HepG2 (cell line): Measurements from ENCODE around the gene RFFL. TPM values are rescaled to one million over a fixed set of nuclear protein-coding genes. Genes with fewer than 3 reads are reported as not detected.

Experiments
- ARNT ChIP-seq: fragments of 450-650 bp; IDR thresholded peaks from 2 replicates; pipeline ENCODE4 v1.6.1; 2017
- BATF2 ChIP-seq: sonication (generic); formaldehyde crosslinking; IDR thresholded peaks from 2 replicates; pipeline ENCODE4 v1.8.0; 2022; ENCODE audit warnings: mild to moderate bottlenecking, missing genetic modification reagents, moderate library complexity
- CREB1 ChIP-seq, 2 experiments: fragments of 450-650 bp in 1 of 2; IDR thresholded peaks; 2 replicates each; pipeline ENCODE4 v1.6.1; 2016 to 2017; ENCODE audit warnings: control low read depth in 1 of 2, mild to moderate bottlenecking in 1 of 2, missing compliant biosample characterization in 1 of 2, missing genetic modification characterization in 1 of 2
- ETS1 ChIP-seq: sonication (generic); formaldehyde crosslinking; IDR thresholded peaks from 2 replicates; pipeline ENCODE4 v1.4.0; 2020; ENCODE audit warnings: missing genetic modification reagents
- FOSL2 ChIP-seq: sonication (generic); formaldehyde crosslinking; IDR thresholded peaks from 2 replicates; pipeline ENCODE4 v1.4.0; 2020; ENCODE audit warnings: missing genetic modification reagents
- GMEB2 ChIP-seq: IDR thresholded peaks from 2 replicates; pipeline ENCODE4 v1.6.1; 2016; ENCODE audit warnings: missing biosample characterization, missing genetic modification reagents, low read depth
- HES4 ChIP-seq: sonication (generic); formaldehyde crosslinking; IDR thresholded peaks from 2 replicates; pipeline ENCODE4 v1.9.0; 2021; ENCODE audit warnings: mild to moderate bottlenecking, missing genetic modification reagents, borderline replicate concordance
- PRMT3 ChIP-seq: sonication (generic); formaldehyde crosslinking; IDR thresholded peaks from 2 replicates; pipeline ENCODE4 v1.8.1; 2022; ENCODE audit warnings: low read depth, mild to moderate bottlenecking, moderate library complexity, missing genetic modification reagents, borderline replicate concordance
- SNAPC5 ChIP-seq: sonication (generic); formaldehyde crosslinking; IDR thresholded peaks from 2 replicates; pipeline ENCODE4 v1.8.1; 2023; ENCODE audit warnings: mild to moderate bottlenecking, missing genetic modification reagents, borderline replicate concordance
- SNRNP70 ChIP-seq: fragments of 200-400 bp; formaldehyde crosslinking; IDR thresholded peaks from 2 replicates; pipeline ENCODE4 v1.6.1; 2017; ENCODE audit warnings: mild to moderate bottlenecking, low read depth, low read length, moderate library complexity
- SSRP1 ChIP-seq: IDR thresholded peaks from 2 replicates; pipeline ENCODE4 v1.6.1; 2016; ENCODE audit warnings: control low read depth
- ZFP37 ChIP-seq: sonication (generic); formaldehyde crosslinking; IDR thresholded peaks from 2 replicates; pipeline ENCODE4 v1.4.0; 2020; ENCODE audit warnings: missing genetic modification reagents, borderline replicate concordance
- ZFP41 ChIP-seq: sonication (generic); formaldehyde crosslinking; IDR thresholded peaks from 2 replicates; pipeline ENCODE4 v1.4.0; 2020; ENCODE audit warnings: mild to moderate bottlenecking, missing genetic modification reagents, borderline replicate concordance
- ZNF331 ChIP-seq: sonication (generic); formaldehyde crosslinking; IDR thresholded peaks from 2 replicates; pipeline ENCODE4 v1.4.0; 2020; ENCODE audit warnings: missing genetic modification reagents
- ZNF607 ChIP-seq: sonication (generic); formaldehyde crosslinking; IDR thresholded peaks from 2 replicates; pipeline ENCODE4 v1.5.1; 2020; ENCODE audit warnings: missing genetic modification reagents, mild to moderate bottlenecking, borderline replicate concordance
- ZNF609 ChIP-seq: sonication (generic); formaldehyde crosslinking; IDR thresholded peaks from 2 replicates; pipeline ENCODE4 v1.4.0; 2020; ENCODE audit warnings: mild to moderate bottlenecking, missing genetic modification reagents, borderline replicate concordance
- ZNF761 ChIP-seq: sonication (generic); formaldehyde crosslinking; conservative IDR thresholded peaks from 2 replicates; pipeline ENCODE4 v1.4.0; 2020; ENCODE audit warnings: mild to moderate bottlenecking, missing genetic modification reagents
- ZNF780A ChIP-seq: sonication (generic); formaldehyde crosslinking; IDR thresholded peaks from 2 replicates; pipeline ENCODE4 v1.8.0; 2022; ENCODE audit warnings: mild to moderate bottlenecking, missing genetic modification reagents, moderate library complexity
- ZNF784 ChIP-seq: sonication (generic); formaldehyde crosslinking; IDR thresholded peaks from 2 replicates; pipeline ENCODE4 v1.5.1; 2020; ENCODE audit warnings: missing genetic modification reagents, mild to moderate bottlenecking, borderline replicate concordance
- polyA plus RNA-seq, 8 experiments: library from polyadenylated mRNA; depleted of rRNA in 3 of 8; stranded (reverse) in 7 of 8; unstranded in 1 of 8; fragments of >200 nt; fragmentation: Illumina TruSeq in 4 of 8; extraction: Trizol in 4 of 8; gene quantifications; 2 replicates each; pipeline versions ENCODE4 v1.2.1 to v1.2.3, GENCODE V29; 2011 to 2016; ENCODE audit warnings: low read depth in 4 of 8, missing spikeins in 1 of 8, mixed read lengths in 1 of 8; ENCODE audit not compliant: insufficient read depth in 1 of 8
- total RNA-seq, 5 experiments: library from RNA; depleted of rRNA; stranded (reverse); fragments of >200 nt; fragmentation: Illumina TruSeq; extraction: Trizol; gene quantifications; 2 replicates each; pipeline ENCODE4 v1.2.3, GENCODE V29; 2016; ENCODE audit warnings: low read depth in 1 of 5

Gene RFFL
- total and polyA plus RNA-seq, 2 of the 13 experiments (the other 11 are each of a cell fraction or from before 2014, with no cell fraction given), result 24.3 to 48.6 TPM

GRCh38 chr17:34961093-34961911 lies 102.2 kb downstream of the RFFL start, which contains the start of the genes CCT6B and ZNF830 (continued):
- no peak for TF ChIP-seq PRMT3
- no peak for TF ChIP-seq HES4
- no peak for TF ChIP-seq ZNF609 (CRISPR knock-in tag)
- TF ChIP-seq ZFP37, result no peak
- TF ChIP-seq ZNF761 (CRISPR knock-in tag), result no peak
- TF ChIP-seq ZFP41 (CRISPR knock-in tag), result no peak
- TF ChIP-seq ARNT, result no peak
- no peak for TF ChIP-seq SNRNP70
- no peak for TF ChIP-seq ZNF780A (CRISPR knock-in tag)
- TF ChIP-seq ZNF784 (CRISPR knock-in tag), result 0 out of 2 replicates have a peak, but pooled peaks have one; percentile 71
- no peak for TF ChIP-seq SNAPC5 (CRISPR knock-in tag)
- TF ChIP-seq FOSL2, result peak; percentile 43
- TF ChIP-seq ZNF607 (CRISPR knock-in tag), result peak; percentile 13; the same call in 1 of the 2 replicates
- TF ChIP-seq BATF2 (CRISPR knock-in tag), result no peak
- no peak for TF ChIP-seq ZNF331 (CRISPR knock-in tag)
- peak; percentile 75; the same call in 1 of the 2 replicates for TF ChIP-seq SSRP1 (CRISPR knock-in tag)
- TF ChIP-seq GMEB2 (CRISPR knock-in tag), result no peak
- peak; percentile 94 for TF ChIP-seq CREB1 (IDR thresholded peaks at IDR 0.05)
- peak; percentile 99 for TF ChIP-seq CREB1 (CRISPR knock-in tag; IDR thresholded peaks at IDR 0.05)
- TF ChIP-seq ETS1 (CRISPR knock-in tag), result no peak
